K562 (cell line): ENCODE data around the gene LLGL2. TPM values are rescaled to one million over a fixed set of nuclear protein-coding genes. Genes with fewer than 3 reads are reported as not detected.

Experiments used
- BACH1 ChIP-seq: fragments of 200-800 bp; sonication (Bioruptor generic); IDR thresholded peaks from 2 replicates; pipeline ENCODE4 v1.6.1; 2016; ENCODE audit warnings: missing genetic modification characterization, missing compliant biosample characterization
- CGGBP1 ChIP-seq: fragments of 250-450 bp; sonication (Bioruptor Pico); IDR thresholded peaks from 2 replicates; pipeline ENCODE4 v1.9.0; 2021; ENCODE audit warnings: mild to moderate bottlenecking
- CTCF ChIP-seq, 3 experiments: IDR thresholded peaks in 2 of 3; conservative IDR thresholded peaks in 1 of 3; 2 replicates each; pipeline ENCODE4 v1.5.1; 2011 to 2012; ENCODE audit warnings: low read length in 3 of 3, mild to moderate bottlenecking in 3 of 3, control low read depth in 2 of 3, improper control_type of control experiment in 1 of 3, inconsistent platforms in 1 of 3, low read depth in 1 of 3, mixed read lengths in 1 of 3, moderate library complexity in 1 of 3; ENCODE audit not compliant: insufficient read depth in 2 of 3
- E2F5 ChIP-seq: sonication (generic); formaldehyde crosslinking; IDR thresholded peaks from 2 replicates; pipeline ENCODE4 v1.8.0; 2022; ENCODE audit warnings: mild to moderate bottlenecking, missing genetic modification reagents
- ELF4 ChIP-seq: fragments of 450-650 bp; formaldehyde crosslinking; IDR thresholded peaks from 2 replicates; pipeline ENCODE4 v1.4.0; 2022; ENCODE audit warnings: missing genetic modification characterization
- FOXA3 ChIP-seq, 2 experiments: fragments of 450-650 bp in 1 of 2; sonication (generic) in 1 of 2; formaldehyde crosslinking; IDR thresholded peaks in 1 of 2; conservative IDR thresholded peaks in 1 of 2; 2 replicates each; pipeline versions ENCODE4 v1.4.0 to v1.8.0; 2020 to 2022; ENCODE audit warnings: mild to moderate bottlenecking in 2 of 2, missing genetic modification reagents in 1 of 2
- GATA2 ChIP-seq: sonication (generic); formaldehyde crosslinking; IDR thresholded peaks from 2 replicates; pipeline ENCODE4 v1.4.0; 2020; ENCODE audit warnings: mild to moderate bottlenecking, missing genetic modification reagents
- GATAD2B ChIP-seq: fragments of 450-650 bp; IDR thresholded peaks from 2 replicates; pipeline ENCODE4 v1.6.1; 2017; ENCODE audit warnings: mild to moderate bottlenecking, borderline replicate concordance
- GTF2B ChIP-seq: IDR thresholded peaks from 2 replicates; pipeline ENCODE4 v1.6.1; 2011; ENCODE audit not compliant: insufficient read length; ENCODE audit errors: extremely low read depth
- ILK ChIP-seq: fragments of 450-650 bp; IDR thresholded peaks from 2 replicates; pipeline ENCODE4 v1.6.1; 2016; ENCODE audit warnings: missing genetic modification characterization, low read depth, mild to moderate bottlenecking, missing compliant biosample characterization, moderate library complexity, borderline replicate concordance
- IRF2 ChIP-seq: sonication (generic); formaldehyde crosslinking; IDR thresholded peaks from 2 replicates; pipeline ENCODE4 v1.8.1; 2022; ENCODE audit warnings: mild to moderate bottlenecking, missing genetic modification reagents
- PPARD ChIP-seq: fragments of 250-450 bp; sonication (Bioruptor Pico); IDR thresholded peaks from 2 replicates; pipeline ENCODE4 v1.8.0; 2022; ENCODE audit warnings: inconsistent platforms, mild to moderate bottlenecking, moderate library complexity
- RBM25 ChIP-seq: fragments of 200-400 bp; formaldehyde crosslinking; IDR thresholded peaks from 2 replicates; pipeline ENCODE4 v1.6.1; 2018; ENCODE audit warnings: low read length, low read depth, moderate library complexity; ENCODE audit not compliant: severe bottlenecking
- RERE ChIP-seq: sonication (generic); formaldehyde crosslinking; IDR thresholded peaks from 2 replicates; pipeline ENCODE4 v1.8.0; 2023; ENCODE audit warnings: missing genetic modification reagents, mild to moderate bottlenecking, borderline replicate concordance
- SMAD1 ChIP-seq: fragments of 150-350 bp; IDR thresholded peaks from 2 replicates; pipeline ENCODE4 v1.6.1; 2014; ENCODE audit warnings: low read length, low read depth; ENCODE audit not compliant: partially characterized antibody
- TCF7 ChIP-seq: sonication (generic); IDR thresholded peaks from 2 replicates; pipeline ENCODE4 v1.6.1; 2016; ENCODE audit warnings: antibody characterized with exemption, borderline replicate concordance
- ZC3H8 ChIP-seq: fragments of 450-650 bp; IDR thresholded peaks from 2 replicates; pipeline ENCODE4 v1.6.1; 2017
- ZNF253 ChIP-seq: fragments of 250-450 bp; sonication (Bioruptor Pico); conservative IDR thresholded peaks from 2 replicates; pipeline ENCODE4 v1.6.1; 2021; ENCODE audit warnings: mild to moderate bottlenecking
- polyA plus RNA-seq, 8 experiments: library from polyadenylated mRNA; depleted of rRNA in 4 of 8; stranded (reverse) in 5 of 8; unstranded in 3 of 8; fragments of >200 nt; fragmentation: Nextera tagmentation in 2 of 8; fragmentation: Illumina TruSeq in 1 of 8; extraction: Ambion mirVana in 2 of 8; extraction: Trizol in 1 of 8; gene quantifications; 2 replicates each; pipeline versions ENCODE4 v1.2.1 to v1.2.3, GENCODE V29; 2011 to 2014; ENCODE audit warnings: inconsistent platforms in 1 of 8, missing spikeins in 1 of 8
- total RNA-seq, 7 experiments: library from RNA; depleted of rRNA in 6 of 7; stranded (reverse); fragments of >200 nt in 6 of 7; fragmentation: Illumina TruSeq in 2 of 7; extraction: Trizol in 2 of 7; gene quantifications; 2 replicates each; pipeline versions ENCODE4 v1.2.1 to v1.2.3, GENCODE V29; 2011 to 2021; ENCODE audit warnings: low replicate concordance in 1 of 7

LLGL2 gene
- total and polyA plus RNA-seq, 9 of the 15 experiments (the other 6 are each of a cell fraction or from before 2014, with no cell fraction given), result 0.32 to 24.4 (median 10.2) TPM

- no peak for TF ChIP-seq RERE (CRISPR knock-in tag)
- no peak for TF ChIP-seq ZC3H8
- TF ChIP-seq PPARD (CRISPR knock-in tag), result no peak
- no peak for TF ChIP-seq E2F5 (CRISPR knock-in tag)
- TF ChIP-seq TCF7, result no peak
- no peak for TF ChIP-seq BACH1
- no peak for TF ChIP-seq SMAD1
- peak; percentile 90 to 96 (median 92) for TF ChIP-seq CTCF (IDR thresholded peaks at IDR 0.05 in 2 of 3, conservative IDR thresholded peaks at IDR 0.05 in 1 of 3; ENCODE audit: insufficient read depth in 2 of 3, low read depth in 1 of 3, low read length in 3 of 3)
- TF ChIP-seq ELF4 (CRISPR knock-in tag), result no peak
- no peak for TF ChIP-seq IRF2 (CRISPR knock-in tag)
- no peak for TF ChIP-seq ZNF253 (CRISPR knock-in tag)
- no peak for TF ChIP-seq GATA2 (CRISPR knock-in tag)
- TF ChIP-seq ILK (tag), result no peak
- TF ChIP-seq GATAD2B, result no peak
- TF ChIP-seq RBM25, result peak; percentile 52
- TF ChIP-seq FOXA3 (CRISPR knock-in tag; conservative IDR thresholded peaks at IDR 0.05 in 1 of 2, IDR thresholded peaks at IDR 0.05 in 1 of 2), result no peak
- TF ChIP-seq CGGBP1, result no peak
- TF ChIP-seq GTF2B, result no peak
Observed at GRCh38 chr17:75601057-75601987, 75.8 kb downstream of the LLGL2 start (continued).
